Mammary epithelial cell (primary cell): Measurements from ENCODE around the gene UTP14A.

Source experiments
- EZH2 ChIP-seq: IDR thresholded peaks from 2 replicates; pipeline ENCODE4 v1.6.1; 2012; ENCODE audit warnings: low read length, inconsistent platforms, borderline replicate concordance
- TF ChIP-seq, protein P1 (sequence below), 2 donors: IDR thresholded peaks in 1 of 2; conservative IDR thresholded peaks in 1 of 2; 2 replicates each; pipeline ENCODE4 v1.5.1; 2011 to 2012; ENCODE audit warnings: inconsistent platforms in 2 of 2, low read length in 2 of 2, mild to moderate bottlenecking in 2 of 2, control low read depth in 1 of 2, low read depth in 1 of 2; ENCODE audit not compliant: insufficient read depth in 1 of 2; ENCODE audit errors: extremely low read depth in 1 of 2

GRCh38 chrX:129965166-129965565 is 59.2 kb downstream of the UTP14A start:
- TF ChIP-seq, protein P1, sequence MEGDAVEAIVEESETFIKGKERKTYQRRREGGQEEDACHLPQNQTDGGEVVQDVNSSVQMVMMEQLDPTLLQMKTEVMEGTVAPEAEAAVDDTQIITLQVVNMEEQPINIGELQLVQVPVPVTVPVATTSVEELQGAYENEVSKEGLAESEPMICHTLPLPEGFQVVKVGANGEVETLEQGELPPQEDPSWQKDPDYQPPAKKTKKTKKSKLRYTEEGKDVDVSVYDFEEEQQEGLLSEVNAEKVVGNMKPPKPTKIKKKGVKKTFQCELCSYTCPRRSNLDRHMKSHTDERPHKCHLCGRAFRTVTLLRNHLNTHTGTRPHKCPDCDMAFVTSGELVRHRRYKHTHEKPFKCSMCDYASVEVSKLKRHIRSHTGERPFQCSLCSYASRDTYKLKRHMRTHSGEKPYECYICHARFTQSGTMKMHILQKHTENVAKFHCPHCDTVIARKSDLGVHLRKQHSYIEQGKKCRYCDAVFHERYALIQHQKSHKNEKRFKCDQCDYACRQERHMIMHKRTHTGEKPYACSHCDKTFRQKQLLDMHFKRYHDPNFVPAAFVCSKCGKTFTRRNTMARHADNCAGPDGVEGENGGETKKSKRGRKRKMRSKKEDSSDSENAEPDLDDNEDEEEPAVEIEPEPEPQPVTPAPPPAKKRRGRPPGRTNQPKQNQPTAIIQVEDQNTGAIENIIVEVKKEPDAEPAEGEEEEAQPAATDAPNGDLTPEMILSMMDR (conservative IDR thresholded peaks at IDR 0.05 in 1 of 2, IDR thresholded peaks at IDR 0.05 in 1 of 2; ENCODE audit: extremely low read depth in 1 of 2, insufficient read depth in 1 of 2, low read depth in 1 of 2, low read length in 2 of 2) = no peak
- TF ChIP-seq EZH2 = no peak
